ENCODE measurements around the gene GPR153.

Gene GPR153

GRCh38 chr1:6241887-6242740 lies 18.8 kb downstream of the GPR153 start:
- Histone ChIP-seq H3K4me1 (ENCODE audit: control insufficient read depth, insufficient read depth, low read length, poor library complexity, severe bottlenecking) (no peaks in the 10 kb centered on the region), H3K27ac (ENCODE audit: low read depth, low read length, severe bottlenecking) (no peak overlapping the region), H3K9me3 (ENCODE audit: control insufficient read depth, low read length) (no peaks in the 10 kb centered on the region), H3K36me3 (ENCODE audit: control insufficient read depth, insufficient read depth, low read length) (no peaks in the 10 kb centered on the region), H3K4me3 (ENCODE audit: extremely low read depth, insufficient read depth, low read length, poor library complexity, severe bottlenecking) (peak overlapping the region; percentile 8)
- 1% methylated on average over 34 to 75 of the region's 99 CpGs for WGBS, 2 experiments (ENCODE audit: insufficient coverage in 2 of 2)

DNA sequence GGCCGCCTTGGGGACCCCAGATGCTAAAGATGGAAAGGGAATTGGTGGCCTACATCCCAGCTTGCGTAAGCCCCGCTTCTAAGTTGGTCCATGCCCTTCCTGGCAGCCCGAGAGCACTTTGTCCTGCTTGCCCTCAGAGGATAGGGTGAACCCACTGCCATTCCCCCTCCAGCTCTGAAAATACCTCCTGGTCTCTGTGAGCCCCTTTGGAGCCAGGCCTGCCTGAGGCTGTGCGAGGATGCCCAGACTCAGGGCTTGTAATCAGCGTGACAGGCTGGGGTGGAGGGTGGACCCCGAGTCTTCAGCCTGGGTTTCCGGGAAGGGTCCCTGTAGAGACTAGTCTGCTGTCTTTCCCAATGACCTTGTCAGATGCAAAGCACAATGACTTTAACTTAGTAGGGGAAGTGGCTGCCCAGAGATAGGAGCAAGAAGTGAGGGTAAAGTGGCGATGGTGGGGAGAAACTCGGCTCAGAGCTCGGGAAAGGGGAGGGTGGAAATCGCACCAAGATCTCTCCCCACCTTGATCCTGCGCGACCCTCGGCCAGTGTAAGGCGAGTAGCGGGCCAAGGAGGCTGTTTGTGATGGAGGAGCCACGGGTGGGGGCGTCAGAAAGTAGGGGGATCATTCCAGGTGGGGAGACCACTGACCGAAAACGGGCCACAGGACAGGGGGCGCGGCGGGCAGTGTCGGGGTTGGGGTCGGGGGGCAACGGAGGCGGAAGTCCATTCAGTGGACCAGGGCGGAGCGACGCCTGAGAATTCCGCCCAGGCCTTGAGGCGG lies 19.6 kb downstream of the GPR153 start:
- WGBS, 2 experiments (ENCODE audit: insufficient coverage in 2 of 2), result 20 to 22% methylated on average over 23 to 28 of the region's 33 CpGs
- H3K27ac ChIP-seq (ENCODE audit: low read depth, low read length, severe bottlenecking), result no peak overlapping the region

GRCh38 chr1:6239950-6240768 lies 20.7 kb downstream of the GPR153 start:
- no peaks in the 10 kb centered on the region for H3K36me3 ChIP-seq (ENCODE audit: control insufficient read depth, insufficient read depth, low read length)
- H3K4me1 ChIP-seq (ENCODE audit: control insufficient read depth, insufficient read depth, low read length, poor library complexity, severe bottlenecking), result no peaks in the 10 kb centered on the region
- no peak overlapping the region for H3K4me3 ChIP-seq (ENCODE audit: extremely low read depth, insufficient read depth, low read length, poor library complexity, severe bottlenecking)
- H3K27ac ChIP-seq (ENCODE audit: low read depth, low read length, severe bottlenecking), result no peak overlapping the region
- H3K9me3 ChIP-seq (ENCODE audit: control insufficient read depth, low read length), result no peaks in the 10 kb centered on the region
- WGBS, 2 experiments (ENCODE audit: insufficient coverage in 2 of 2), result 25 to 34% methylated on average over 11 to 13 of the region's 17 CpGs

More for the DNA sequence above, 19.6 kb downstream of the GPR153 start:
- H3K36me3 ChIP-seq (ENCODE audit: control insufficient read depth, insufficient read depth, low read length), result no peaks in the 10 kb centered on the region
- H3K4me1 ChIP-seq (ENCODE audit: control insufficient read depth, insufficient read depth, low read length, poor library complexity, severe bottlenecking), result no peaks in the 10 kb centered on the region
- no peak overlapping the region for H3K4me3 ChIP-seq (ENCODE audit: extremely low read depth, insufficient read depth, low read length, poor library complexity, severe bottlenecking)
- H3K9me3 ChIP-seq (ENCODE audit: control insufficient read depth, low read length), result no peaks in the 10 kb centered on the region

GRCh38 chr1:6239213-6239752 lies 21.6 kb downstream of the GPR153 start:
- H3K4me3 ChIP-seq (ENCODE audit: extremely low read depth, insufficient read depth, low read length, poor library complexity, severe bottlenecking), result no peak overlapping the region
- no peak overlapping the region for H3K27ac ChIP-seq (ENCODE audit: low read depth, low read length, severe bottlenecking)
- peaks cover 2% of the 10 kb centered on the region for H3K36me3 ChIP-seq (ENCODE audit: control insufficient read depth, insufficient read depth, low read length)
- 17 to 27% methylated on average over 4 to 5 of the region's 7 CpGs for WGBS, 2 experiments (ENCODE audit: insufficient coverage in 2 of 2)
- peaks cover 8% of the 10 kb centered on the region for H3K4me1 ChIP-seq (ENCODE audit: control insufficient read depth, insufficient read depth, low read length, poor library complexity, severe bottlenecking)
- H3K9me3 ChIP-seq (ENCODE audit: control insufficient read depth, low read length), result no peaks in the 10 kb centered on the region

GRCh38 chr1:6237093-6237492 lies 23.8 kb downstream of the GPR153 start:
- H3K27ac ChIP-seq (ENCODE audit: low read depth, low read length, severe bottlenecking), result no peak overlapping the region
- H3K4me1 ChIP-seq (ENCODE audit: control insufficient read depth, insufficient read depth, low read length, poor library complexity, severe bottlenecking), result peaks cover 21% of the 10 kb centered on the region
- 96 to 100% methylated on average over 2 to 4 of the region's 4 CpGs for WGBS, 2 experiments (ENCODE audit: insufficient coverage in 2 of 2)
- peaks cover 22% of the 10 kb centered on the region for H3K36me3 ChIP-seq (ENCODE audit: control insufficient read depth, insufficient read depth, low read length)
- H3K4me3 ChIP-seq (ENCODE audit: extremely low read depth, insufficient read depth, low read length, poor library complexity, severe bottlenecking), result no peak overlapping the region
- no peaks in the 10 kb centered on the region for H3K9me3 ChIP-seq (ENCODE audit: control insufficient read depth, low read length)

DNA sequence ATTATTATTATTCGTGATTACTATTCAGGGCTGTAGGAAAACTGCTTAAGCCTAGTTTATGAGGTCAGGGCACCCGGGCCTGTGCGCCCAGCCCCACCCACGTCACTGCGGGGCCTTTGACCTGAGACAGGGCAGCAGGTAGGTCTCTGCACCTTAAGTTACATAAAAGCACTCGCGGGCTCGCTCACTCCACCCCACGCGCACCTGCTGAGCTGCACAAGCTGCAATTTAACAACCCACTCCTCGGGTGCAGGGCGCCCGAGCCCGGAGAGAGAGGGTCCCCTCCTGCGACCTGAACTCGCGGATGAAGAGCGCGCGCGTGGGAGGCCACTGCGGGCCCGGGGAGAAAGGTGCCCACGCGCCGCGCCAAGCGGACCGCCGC lies 25.6 kb downstream of the GPR153 start:
- H3K27ac ChIP-seq (ENCODE audit: low read depth, low read length, severe bottlenecking), result no peak overlapping the region

GRCh38 chr1:6234502-6235295 lies 26.2 kb downstream of the GPR153 start:
- 41 to 58% methylated on average over 17 to 19 of the region's 20 CpGs for WGBS, 2 experiments (ENCODE audit: insufficient coverage in 2 of 2)
- H3K4me3 ChIP-seq (ENCODE audit: extremely low read depth, insufficient read depth, low read length, poor library complexity, severe bottlenecking), result peak overlapping the region; percentile 76
- peaks cover 21% of the 10 kb centered on the region for H3K4me1 ChIP-seq (ENCODE audit: control insufficient read depth, insufficient read depth, low read length, poor library complexity, severe bottlenecking)
- peak overlapping the region; percentile 41 for H3K27ac ChIP-seq (ENCODE audit: low read depth, low read length, severe bottlenecking)
- H3K36me3 ChIP-seq (ENCODE audit: control insufficient read depth, insufficient read depth, low read length), result peaks cover 45% of the 10 kb centered on the region
- H3K9me3 ChIP-seq (ENCODE audit: control insufficient read depth, low read length), result no peaks in the 10 kb centered on the region

More for the DNA sequence above, 25.6 kb downstream of the GPR153 start:
- Histone ChIP-seq H3K36me3 (ENCODE audit: control insufficient read depth, insufficient read depth, low read length) (peaks cover 39% of the 10 kb centered on the region), H3K4me1 (ENCODE audit: control insufficient read depth, insufficient read depth, low read length, poor library complexity, severe bottlenecking) (peaks cover 21% of the 10 kb centered on the region), H3K9me3 (ENCODE audit: control insufficient read depth, low read length) (no peaks in the 10 kb centered on the region), H3K4me3 (ENCODE audit: extremely low read depth, insufficient read depth, low read length, poor library complexity, severe bottlenecking) (peak overlapping the region; percentile 76)
- 0 to 1% methylated on average over 19 to 24 of the region's 30 CpGs for WGBS, 2 experiments (ENCODE audit: insufficient coverage in 2 of 2)

DNA sequence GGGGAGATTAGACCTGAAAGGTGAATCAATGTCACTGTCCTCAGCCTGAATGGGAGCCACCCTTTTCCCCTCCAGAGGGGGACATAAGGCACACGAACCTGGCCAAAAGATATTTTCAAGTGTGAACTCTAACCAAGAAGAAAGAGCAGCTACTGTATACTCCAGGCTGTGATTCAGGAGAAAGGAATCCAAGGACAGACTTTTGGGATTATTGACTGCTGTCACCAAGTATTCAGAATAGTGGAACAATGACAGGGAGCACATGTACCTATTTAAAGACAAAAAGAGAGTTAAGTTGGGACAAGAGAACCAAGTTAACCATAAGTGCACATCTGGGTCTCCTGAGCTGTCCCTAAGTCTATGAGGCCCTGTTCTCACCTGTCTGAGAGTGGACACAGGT lies 27.5 kb downstream of the GPR153 start:
- H3K36me3 ChIP-seq (ENCODE audit: control insufficient read depth, insufficient read depth, low read length), result peaks cover 58% of the 10 kb centered on the region
- no peaks in the 10 kb centered on the region for H3K9me3 ChIP-seq (ENCODE audit: control insufficient read depth, low read length)
- H3K4me3 ChIP-seq (ENCODE audit: extremely low read depth, insufficient read depth, low read length, poor library complexity, severe bottlenecking), result no peak overlapping the region
- H3K27ac ChIP-seq (ENCODE audit: low read depth, low read length, severe bottlenecking), result no peak overlapping the region
- WGBS, 2 experiments (ENCODE audit: insufficient coverage in 2 of 2), result 60 to 80% methylated on average over 1 of the region's 1 CpG
- H3K4me1 ChIP-seq (ENCODE audit: control insufficient read depth, insufficient read depth, low read length, poor library complexity, severe bottlenecking), result peaks cover 21% of the 10 kb centered on the region

DNA sequence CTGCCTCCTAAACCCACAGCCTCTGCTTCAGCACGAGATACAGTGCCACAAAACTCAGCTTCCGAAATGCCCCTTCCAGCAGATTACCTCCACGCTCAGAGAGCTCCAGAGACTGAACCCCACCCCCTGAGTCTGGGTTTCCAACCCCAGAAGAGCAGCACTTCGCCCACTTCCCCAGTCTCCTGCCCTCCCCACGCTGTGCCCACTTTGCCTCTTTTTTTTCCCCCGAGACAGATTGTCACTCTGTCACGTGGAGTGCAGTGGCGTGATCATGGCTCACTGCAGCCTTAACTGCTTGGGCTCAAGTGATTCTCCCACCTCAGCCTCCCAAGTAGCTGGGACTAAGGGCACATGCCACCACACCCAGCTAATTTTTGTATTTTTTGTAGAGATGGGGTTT lies 35.2 kb downstream of the GPR153 start:
- Histone ChIP-seq H3K4me3 (ENCODE audit: extremely low read depth, insufficient read depth, low read length, poor library complexity, severe bottlenecking) (no peak overlapping the region), H3K4me1 (ENCODE audit: control insufficient read depth, insufficient read depth, low read length, poor library complexity, severe bottlenecking) (no peaks in the 10 kb centered on the region), H3K27ac (ENCODE audit: low read depth, low read length, severe bottlenecking) (no peak overlapping the region), H3K9me3 (ENCODE audit: control insufficient read depth, low read length) (no peaks in the 10 kb centered on the region), H3K36me3 (ENCODE audit: control insufficient read depth, insufficient read depth, low read length) (peaks cover 89% of the 10 kb centered on the region)
- WGBS, 2 experiments (ENCODE audit: insufficient coverage in 2 of 2), result 91 to 97% methylated on average over 5 to 8 of the region's 8 CpGs

Data from mesodermal cell (in vitro differentiated cells).